Medulla oblongata (tissue), 1 donor: ENCODE data around the gene DICER1.
"Not testable (repeated sequence)": the region's sequence is repeated elsewhere in the genome, so short reads cannot be mapped to it uniquely, and the experiment has no call there.

ENCODE experiments used
- DNase-seq: peaks from one replicate; pipeline ENCODE4 v3.0.0-alpha.2; 2015; ENCODE audit errors: extremely low spot score

The DICER1 gene

DNA sequence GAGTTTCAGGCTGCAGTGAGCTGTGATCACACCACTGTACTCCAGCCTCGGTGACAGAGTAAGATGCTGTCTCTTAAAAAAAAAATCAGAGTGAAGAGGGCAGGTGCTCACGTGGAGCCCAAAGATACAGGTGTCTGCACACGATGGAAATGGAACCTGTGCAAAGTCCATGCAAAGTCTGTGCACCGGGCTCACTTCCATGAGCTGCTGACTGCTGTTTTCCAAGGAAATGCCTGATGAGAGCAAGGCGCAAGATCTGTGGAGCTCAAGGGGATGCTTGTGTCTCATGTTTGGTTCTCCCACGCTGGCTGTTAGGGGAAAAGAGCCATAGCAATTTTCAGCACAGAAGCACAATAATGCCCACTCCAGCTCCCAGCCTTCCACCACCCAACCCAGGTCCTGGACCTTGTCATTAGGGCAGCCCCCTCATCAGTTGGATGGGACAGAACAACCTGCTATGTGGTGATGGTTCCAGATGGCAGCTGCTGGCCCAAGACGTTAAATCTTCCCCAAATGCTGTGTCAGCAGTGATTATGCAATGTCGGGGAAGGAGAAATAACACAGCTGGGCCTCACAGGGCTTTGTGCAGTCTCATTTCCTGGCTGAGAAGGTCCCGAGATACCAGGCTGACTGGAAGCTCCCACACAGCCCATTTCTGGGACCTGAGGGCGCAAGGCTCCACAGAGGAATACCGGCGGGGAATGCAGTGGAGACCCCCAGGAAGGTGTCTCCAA, 27.9 kb upstream of the DICER1 start:
- peak; percentile 67 for DNase-seq

DNA sequence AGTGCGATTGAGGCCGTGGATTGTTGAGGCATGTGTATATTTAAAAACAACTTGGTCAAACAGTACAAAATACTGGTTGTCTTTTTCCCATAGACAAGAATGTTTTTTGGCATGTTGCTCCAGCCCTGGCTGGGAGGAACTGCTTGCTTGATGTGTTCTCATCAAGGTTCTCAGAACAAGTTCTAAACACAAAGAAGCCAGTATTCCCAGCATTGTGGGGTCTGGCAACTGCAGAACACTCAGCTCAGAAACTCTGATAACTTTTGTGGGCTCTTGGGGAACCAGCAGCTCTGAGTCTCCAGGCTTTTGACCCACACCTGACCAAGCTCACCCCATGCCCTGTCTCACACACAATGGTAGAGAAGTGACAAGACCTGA, 27.1 kb upstream of the DICER1 start:
- no peak for DNase-seq

DNA sequence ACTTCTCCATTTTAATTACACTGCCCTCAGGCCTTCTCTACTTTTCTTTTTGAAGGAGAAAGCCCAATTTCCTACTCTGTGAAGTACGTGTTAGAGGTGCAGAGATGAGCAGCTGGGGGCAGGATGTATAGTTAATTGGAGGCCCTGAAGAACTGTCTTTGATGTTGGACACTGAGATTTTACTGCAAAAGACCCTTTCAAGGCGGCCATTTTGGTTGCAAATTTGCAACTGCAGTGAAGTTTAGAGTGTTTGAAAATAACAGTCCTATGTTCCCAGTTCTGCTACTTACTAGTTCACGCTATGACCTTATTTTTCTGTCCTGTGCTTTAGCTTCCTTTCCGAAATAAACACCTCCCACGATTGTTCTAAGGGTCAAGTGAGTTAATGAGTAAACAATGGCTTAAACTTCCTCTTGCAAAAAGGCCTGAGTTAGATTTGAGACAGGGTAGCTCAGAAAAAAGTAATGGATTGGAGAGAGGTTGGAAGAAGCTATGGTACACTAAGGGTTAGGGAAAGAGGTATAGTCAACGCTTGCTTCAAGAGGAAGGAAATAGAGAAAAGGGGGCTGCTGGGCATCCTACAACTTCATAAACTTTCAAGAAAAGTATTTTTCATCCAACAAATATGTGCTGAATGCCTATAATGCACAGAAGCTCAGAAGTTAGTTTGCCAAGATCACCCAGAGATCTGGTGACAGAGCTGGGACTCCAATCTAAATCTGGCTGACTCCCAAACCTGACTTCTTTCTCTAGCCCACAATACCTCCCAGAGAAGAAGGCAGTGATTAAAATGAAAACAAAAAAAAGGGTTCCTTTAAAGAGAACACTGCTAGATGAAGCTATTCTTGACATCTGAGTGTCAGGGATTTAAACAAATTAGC, 26.4 kb upstream of the DICER1 start:
- DNase-seq = peak; percentile 24

DNA sequence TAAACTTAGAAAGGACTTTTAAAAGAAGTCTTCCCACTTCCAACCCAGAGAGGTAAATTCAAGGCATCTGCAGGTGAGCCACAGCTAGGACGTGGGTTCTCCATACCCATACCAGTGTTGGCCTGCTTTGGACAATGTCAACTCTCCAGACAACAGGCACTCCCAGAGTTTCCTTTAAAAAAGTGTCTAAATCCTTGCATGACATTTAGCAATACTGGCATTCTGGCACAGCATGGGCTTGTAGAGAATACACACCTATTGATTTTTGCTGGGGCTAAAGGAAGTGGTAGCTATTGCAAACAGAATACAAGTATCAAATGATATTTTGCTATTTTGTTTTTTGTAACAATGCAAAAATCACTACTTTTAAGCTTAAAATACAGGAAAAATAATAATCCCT, 25.8 kb upstream of the DICER1 start:
- DNase-seq = no peak

DNA sequence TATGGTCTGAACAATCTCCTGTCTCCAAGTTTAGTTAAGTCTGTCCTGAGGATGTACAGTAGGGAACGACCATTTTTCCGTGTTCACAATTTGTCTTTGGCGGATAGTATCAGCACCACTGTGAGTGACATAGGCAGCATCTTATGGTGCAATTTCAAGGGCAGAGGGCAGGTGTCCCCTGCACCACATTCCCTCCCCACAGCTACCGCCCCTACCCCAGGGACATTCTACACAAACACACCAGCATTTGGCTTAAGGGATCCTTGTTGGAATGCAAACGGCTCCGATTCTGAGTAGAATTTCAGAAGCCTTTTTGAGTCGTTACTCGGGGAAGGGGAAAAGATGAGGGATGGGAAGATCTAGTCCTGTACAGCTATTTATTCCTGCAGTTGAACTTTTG, 25.1 kb upstream of the DICER1 start:
- DNase-seq = no peak

DNA sequence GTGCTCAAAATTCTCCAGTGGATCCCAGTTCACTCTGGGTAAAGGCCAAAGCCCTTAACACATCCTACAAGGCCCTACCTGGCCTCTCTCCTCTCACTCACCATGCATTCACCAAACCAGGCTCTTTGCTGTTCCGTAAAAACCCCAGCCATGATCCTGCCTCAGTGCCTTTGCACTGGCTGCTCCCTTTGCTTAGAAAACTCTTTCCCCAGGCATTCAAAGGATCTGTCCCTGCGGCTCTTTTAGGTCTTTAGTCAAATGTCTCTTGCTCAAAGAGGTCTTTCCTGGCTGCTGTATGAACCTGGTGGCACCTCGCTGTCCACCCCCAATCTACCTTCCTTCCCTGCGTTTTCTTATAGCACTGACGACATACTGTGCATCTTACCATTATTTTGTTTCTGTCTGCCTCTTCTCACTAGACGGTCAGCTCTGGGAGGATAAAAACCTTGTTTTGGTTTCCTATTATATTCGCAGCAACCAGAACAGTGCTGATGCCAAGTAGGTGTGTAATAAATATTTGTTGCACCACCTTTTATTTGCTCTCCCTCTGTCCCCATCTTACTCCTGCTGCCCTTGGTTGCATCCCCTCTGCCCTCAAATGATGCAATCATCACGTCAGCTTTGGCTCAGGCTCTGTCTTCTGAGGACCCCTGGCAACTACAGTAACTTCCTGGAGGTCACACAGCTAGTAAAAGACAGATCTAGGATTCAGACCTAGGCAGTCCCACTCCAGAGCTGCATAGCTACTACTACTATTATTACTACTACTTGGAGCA, 23.8 kb upstream of the DICER1 start:
- no peak for DNase-seq

DNA sequence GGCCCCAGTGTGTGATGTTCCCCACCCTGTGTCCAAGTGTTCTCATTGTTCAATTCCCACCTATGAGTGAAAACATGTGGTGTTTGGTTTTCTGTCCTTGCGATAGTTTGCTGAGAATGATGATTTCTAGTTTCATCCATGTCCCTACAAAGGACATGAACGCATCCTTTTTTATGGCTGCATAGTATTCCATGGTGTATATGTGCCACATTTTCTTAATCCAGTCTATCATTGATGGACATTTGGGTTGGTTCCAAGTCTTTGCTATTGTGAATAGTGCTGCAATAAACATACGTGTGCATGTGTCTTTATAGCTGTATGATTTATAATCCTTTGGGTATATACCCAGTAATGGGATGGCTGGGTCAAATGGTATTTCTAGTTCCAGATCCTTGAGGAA, 18.3 kb upstream of the DICER1 start:
- DNase-seq = not testable (repeated sequence)

GRCh38 chr14:95174184-95174792, 17.0 kb upstream of the DICER1 start:
- DNase-seq = no peak

- DNase-seq = no peak
Observed at GRCh38 chr14:95173518-95173917, 16.2 kb upstream of the DICER1 start.

DNA sequence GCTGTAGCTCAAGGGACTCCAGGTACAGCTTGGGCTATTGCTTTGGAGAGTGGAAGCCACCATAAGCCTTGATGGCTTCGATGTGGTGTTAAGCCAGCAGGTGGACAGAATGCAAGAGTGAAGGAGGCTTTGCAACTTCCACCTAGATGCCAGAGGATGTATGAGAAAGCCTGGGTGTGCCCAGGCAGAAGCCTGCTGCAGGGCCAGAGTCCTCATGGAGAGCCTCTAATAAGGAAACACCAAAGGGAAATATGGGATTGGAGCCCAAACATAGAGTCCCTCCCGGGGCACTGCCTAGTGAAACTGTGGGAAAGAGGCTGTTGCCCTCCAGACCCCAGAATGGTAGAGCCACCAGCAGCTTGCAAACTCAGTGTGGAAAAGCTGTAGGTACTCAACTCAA, 9.8 kb upstream of the DICER1 start:
- DNase-seq = no peak

- DNase-seq = no peak
Observed at GRCh38 chr14:95165517-95165916, 8.2 kb upstream of the DICER1 start.

DNA sequence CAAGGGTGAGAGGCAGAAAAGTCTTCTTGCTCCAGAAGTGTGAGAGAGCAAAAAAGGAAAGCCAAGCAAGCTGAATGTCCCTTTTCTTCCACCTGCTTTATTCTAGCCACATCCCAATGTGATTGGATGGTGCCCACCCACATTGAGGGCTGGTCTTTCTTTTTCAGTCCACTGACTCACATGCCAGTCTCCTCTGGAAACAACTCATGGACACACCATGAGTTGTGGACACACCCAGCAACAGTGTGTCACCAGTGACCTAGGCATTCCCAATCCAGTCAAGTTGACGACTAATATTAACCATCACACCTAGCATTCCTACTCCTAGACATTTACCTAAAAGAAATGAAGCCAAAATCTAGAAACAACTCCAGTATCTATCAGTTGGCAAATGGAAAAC, 7.2 kb upstream of the DICER1 start:
- DNase-seq = no peak

DNA sequence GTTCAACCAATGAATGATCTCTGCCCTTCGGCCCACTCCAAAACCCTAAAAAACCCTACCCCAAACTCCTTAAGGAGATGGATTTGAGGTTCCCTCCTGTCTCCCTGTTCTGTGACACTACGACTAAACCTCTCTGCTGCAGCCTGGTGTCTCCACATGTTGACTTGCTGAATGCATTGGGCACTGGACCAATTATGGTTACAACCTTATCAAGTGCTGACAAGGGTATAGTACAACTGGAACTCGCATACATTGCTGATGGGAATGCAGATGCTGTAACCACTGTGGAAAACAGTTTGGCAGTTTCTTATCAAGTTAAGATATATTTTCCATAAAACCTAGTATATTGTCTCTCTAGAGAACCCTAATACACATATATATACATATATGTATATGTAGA, 6.3 kb upstream of the DICER1 start:
- DNase-seq = no peak

- DNase-seq = no peak
Observed at GRCh38 chr14:95163132-95163531, 5.8 kb upstream of the DICER1 start.

DNA sequence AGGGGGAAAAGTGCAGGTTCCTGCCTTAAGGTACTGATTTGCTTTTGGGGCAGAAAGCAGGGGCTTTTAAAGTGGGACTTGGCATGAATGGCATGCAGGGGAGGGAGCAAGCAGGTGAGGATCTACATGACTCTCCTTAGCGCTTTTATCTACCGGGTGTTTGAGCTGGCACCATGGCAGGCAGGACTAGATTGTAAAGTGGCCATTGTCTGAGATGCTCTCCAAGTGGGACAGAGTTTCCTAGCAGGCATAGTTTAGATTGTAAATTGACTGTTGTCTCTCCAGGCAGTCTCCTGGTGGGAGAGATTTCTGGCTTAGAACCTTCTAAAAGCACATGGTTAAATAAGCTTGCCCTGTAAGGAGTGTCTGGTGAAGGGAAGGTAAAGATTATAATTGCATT, 5.3 kb upstream of the DICER1 start:
- DNase-seq = no peak

DNA sequence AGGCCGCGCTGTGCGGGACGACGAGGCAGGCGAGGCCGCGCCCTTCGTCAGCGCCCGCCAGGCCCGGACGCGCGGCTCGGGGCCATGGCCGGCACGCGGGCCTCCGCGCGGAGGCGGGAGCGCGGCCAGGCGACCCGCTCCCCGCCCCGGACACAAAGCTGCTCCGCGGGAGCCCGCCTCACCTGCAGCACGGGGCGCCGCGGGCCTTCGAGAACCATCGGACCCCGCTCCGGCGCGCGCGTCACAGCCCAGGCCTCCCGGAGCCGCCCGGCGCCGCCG, 342 bp downstream of the DICER1 start:
- no peak for DNase-seq

GRCh38 chr14:95156161-95157047, 925 bp downstream of the DICER1 start:
- DNase-seq = no peak

GRCh38 chr14:95155045-95155444, 2.3 kb downstream of the DICER1 start:
- DNase-seq = no peak

- DNase-seq = no peak
Observed at GRCh38 chr14:95153866-95154265, 3.5 kb downstream of the DICER1 start.

DNA sequence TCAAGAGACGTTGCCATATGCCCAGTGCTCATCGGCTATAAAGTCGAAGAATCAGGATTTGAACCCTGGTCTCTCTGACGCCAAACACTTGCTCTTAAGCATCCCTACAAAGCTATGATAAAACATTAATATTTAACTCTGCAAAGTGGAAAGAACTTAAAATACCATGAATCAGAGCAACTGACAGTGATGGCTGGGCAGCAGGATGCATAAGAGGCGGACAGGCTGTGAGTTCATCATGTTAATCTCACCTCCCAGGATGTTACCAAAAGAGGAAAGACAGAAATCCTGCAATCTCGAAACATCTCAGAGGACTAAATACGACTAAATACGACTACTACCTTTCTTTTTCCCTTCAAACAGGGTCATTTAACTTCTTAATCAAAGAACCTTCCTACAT, 5.8 kb downstream of the DICER1 start:
- peak; percentile 12 for DNase-seq

DNA sequence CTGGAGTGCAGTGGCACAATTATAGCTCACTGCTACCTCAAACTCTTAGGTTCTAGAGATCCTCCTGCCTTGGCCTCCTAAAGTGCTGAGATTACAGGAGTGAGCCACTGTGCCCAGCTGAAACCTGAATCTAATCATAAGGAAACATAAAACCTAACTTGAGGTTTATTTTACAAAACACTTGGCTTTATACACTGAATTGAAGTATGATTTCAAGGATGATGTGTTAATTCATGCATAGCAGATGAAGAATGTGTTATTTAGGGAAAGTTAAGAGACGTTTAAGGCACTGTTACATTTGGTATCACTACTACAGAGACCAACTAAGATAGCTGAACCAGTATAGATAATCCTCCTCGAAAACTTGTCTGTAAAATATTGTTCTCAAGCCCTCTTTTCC, 6.4 kb downstream of the DICER1 start:
- DNase-seq = no peak
